Measurements from ENCODE around the gene TGIF2.
"Not testable (repeated sequence)": the region's sequence is repeated elsewhere in the genome, so short reads cannot be mapped to it uniquely, and the experiment has no call there.

TGIF2 gene

DNA sequence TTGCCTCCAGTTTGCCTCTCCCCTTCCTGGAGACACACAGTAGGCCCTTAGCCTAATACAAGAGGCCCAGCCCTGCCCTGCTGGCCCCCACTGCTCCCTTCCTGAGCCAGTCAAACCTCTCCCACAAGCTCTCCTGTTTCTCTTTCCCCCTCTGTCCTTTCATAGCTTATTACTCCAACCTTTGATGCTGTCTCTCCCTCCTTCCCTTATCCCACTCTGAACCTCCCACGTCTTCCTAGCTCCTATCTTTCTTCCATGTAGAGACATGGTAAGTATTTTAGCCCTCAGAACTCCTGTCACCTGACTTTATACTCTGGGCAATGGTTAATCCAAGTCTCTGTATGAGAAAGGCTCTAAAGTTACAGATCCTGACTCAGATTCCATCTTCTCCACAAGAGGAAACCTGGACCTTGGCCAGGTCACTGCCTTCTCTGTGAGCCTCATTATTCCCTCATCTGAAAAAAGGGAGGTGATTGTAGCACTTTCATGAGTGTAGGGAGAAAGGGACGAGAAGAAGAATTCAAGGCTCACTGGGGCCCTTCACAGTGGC is 6.7 kb downstream of the TGIF2 start:
- DNase-seq: no peak

DNA sequence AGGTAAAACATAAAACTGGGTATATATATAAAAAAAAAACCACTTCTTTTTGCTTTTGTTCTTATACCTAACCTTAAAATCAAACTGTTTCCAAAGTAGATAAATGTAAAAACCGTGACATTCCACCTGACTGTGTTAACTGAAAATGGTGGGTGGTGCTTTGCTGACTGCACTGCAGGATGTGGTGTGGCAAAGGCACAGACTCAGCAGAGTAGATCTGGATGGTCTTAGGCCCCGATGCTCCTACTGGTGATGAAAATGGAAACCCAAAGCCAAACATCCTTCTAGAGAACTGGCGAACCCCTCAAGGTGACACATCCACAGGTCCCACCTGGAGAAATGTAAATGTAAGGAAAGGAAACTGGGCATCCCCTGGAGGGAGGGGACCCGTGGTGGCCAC is 8.9 kb downstream of the TGIF2 start:
- no peak for DNase-seq

DNA sequence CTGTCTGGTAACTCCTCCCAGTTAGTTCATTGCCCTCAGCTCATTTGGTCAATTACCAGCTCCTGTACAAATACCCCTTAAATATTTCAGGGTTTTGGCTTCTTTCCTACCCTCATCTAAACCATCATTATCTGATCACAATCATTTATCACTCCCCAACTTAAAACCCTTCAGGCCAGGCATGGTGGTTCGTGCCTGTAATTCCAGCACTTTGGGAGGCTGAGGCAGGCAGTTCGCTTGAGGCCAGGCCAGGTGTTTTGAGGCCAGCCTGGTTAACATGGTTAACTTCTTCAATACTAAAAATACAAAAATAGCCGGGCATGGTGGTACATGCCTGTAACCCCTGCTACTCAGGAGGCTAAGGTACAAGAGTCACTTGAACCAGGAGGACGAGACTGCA is 9.4 kb downstream of the TGIF2 start:
- DNase-seq: no peak

DNA sequence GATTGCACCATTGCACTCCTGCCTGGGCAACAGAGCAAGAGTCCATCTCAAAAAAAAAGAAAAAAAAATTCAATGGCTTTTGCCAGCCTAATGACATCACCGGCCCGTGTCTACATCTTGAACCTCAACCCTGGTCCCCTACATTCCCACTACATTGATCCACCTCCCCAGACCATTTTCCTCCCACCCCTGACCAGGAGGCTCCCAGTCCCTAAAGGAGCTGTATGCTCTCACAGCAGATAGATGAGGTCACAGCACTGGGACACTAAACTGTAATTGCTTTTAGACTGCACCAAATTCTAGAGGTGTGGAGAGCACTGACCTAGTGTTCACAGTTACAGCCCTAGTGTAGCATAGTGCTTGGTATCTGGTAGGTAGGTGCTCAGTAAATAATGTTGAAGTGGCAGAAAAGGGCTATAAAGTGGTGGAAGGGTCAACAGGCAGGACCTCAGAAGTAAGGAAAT is 10.7 kb downstream of the TGIF2 start:
- DNase-seq: no peak

DNA sequence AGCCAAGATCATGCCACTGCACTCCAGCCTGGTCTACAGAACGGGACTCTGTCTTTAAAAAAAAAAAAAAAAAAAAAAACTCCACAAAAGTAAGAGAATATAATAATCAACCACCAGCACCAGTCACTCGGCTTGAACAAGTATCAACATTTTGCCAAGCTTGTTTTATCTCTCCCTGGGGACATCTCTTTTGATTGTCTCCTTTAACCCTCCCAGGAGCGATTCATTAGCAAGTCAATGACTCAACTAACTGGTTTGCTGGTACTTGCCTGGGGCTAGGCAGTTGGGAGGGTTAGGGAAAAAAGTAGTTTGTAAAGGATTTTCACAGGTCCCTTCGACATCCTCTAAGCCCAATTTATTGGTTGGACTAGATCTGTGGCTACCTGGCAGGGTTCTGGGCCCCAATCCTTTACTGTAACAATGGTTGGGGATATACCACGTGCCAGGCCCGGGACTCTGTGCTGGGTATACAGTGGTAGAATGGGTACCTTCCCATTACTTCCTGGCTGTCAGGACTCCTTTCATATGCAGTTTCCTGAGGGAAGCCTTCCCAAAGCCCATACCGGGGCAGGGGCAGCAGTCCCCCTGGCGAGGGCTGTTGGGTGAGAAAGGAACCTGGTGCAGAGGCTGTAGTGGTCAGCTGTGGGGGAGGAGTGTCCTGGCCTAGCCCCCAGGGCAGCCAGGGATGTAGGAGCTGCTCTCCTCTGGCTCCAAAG is 12.2 kb downstream of the TGIF2 start:
- no peak for DNase-seq

DNA sequence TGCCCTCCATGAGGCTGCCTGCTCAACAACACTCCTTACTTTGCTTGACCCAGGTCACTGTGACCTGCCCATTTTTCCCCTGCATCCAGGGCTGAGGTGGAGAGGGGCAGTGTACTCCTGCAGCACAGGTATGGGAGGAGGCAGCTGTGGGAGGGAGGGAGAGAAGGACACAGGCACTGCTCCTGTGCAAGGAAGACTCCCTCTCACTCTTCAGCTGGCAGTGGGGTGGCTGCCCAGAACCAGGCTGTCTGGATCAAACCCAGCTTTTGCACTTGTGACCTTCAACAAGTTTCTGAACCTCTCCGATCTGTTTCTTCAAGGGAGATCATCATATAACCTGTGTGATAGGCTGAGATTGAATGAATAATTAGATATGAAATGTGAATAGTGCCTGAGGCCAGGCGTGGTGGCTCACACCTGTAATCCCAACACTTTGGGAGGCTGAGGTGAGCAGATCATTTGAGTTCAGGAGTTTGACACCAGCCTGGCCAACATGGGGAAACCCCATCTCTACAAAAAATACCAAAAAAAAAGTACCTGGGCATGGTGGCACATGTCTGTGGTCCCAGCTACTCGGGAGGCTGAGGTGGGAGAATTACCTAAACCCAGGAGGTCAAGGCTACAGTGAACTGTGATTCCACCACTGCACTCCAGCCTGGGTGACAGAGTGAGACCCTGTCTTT is 14.1 kb downstream of the TGIF2 start:
- no peak for DNase-seq

DNA sequence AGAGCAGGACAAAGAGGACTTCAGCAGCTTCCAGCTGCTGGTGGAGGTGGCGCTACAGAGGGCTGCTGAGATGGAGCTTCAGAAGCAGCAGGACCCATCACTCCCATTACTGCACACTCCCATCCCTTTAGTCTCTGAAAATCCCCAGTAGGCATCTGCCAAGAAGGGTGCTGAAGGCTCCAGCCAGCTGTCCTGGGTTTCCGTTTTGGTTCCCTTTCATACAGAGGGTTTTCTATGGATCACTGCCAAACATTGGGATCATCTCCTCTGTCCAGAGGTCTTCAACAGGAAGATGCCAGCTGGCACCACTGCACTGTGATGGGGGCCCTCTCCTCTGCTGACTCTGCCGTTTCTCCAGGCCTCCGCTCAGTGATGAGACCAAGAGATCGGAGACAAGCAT is 17.9 kb downstream of the TGIF2 start:
- no peak for DNase-seq

DNA sequence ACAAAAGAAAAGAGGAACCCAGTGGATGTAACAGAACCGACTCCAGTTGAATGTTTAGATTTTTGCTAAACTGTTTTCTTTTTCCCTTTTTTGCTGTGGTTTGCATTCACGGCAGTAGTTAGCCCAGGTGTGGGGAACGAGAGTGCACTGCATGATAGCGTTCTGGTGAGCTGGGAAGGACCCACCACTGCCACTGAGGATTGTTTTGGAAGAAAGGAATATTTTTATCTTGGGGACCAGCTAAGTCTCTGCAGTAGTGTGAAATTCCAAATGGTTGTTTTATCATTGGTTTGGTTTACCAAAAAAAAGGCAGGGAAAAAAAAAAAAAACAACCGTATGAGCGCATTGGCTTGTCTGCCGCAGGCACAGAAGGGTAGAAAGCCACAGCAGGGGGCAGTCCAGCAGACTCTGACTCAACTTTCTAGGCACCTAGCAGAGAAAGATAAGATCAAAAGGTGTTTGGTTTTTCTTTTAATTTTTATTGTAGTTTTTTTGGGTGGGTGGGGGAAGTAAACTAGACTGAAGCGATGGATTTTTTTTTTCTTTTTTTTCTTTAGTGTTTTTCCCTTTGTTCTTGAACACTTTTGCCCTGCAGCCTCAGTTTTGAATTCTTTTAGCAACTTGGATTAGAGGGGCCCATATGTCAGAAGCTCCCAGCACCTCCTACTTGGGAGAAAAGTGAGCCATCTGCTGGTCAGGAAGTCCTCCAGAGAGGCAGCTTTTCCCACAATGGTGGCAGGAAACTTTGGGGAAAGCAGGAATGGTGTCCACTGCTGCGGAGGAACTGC is 18.7 kb downstream of the TGIF2 start:
- DNase-seq: peak; percentile 41

DNA sequence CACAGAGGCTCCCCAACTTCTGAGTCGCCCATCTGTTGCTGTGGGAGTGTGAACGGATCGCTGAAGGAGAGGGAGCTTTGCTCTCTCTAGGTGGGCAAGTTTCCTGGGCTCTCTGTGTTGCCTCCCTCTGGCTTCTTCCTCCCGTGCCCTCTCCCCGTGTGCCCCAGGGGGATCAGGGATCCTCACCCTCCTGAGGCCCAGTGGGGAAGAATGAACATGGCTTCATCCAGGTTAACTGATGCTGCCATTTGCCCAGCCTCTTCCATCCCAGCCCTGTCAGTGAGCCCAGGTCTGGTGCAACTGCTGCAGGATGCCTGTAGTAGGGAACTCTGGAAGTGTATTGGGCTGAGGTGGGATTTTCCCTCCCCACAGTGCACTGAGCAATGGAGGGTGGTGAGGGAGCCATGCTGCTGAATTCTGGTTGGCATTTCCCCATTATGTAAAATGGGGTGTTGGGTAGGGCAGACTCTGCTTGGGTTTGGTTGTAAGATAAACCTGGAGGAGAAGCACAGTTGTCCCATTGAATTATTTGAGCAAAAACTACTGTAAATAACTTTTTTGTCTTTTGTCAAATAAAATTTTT is 20.0 kb downstream of the TGIF2 start:
- DNase-seq: no peak

DNA sequence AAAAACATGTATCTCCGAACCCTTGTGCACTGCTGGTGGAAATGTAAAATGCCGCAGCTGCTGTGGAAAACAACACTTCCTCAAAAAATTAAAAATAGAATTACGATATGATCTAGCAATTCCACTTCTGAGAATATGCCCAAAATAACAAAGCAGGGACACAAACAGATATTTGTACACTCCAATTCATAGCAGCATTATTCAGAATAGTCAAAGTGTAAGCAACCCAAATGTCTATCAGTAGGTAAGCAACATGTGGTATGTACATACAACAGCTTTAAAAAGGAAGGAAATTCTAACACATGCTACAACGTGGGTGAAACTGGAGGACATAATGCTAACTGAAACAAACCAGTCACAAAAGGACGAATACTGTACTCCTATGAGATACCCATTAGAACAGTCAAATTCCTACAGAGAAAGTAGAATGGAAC is 26.5 kb downstream of the TGIF2 start:
- no peak for DNase-seq

DNA sequence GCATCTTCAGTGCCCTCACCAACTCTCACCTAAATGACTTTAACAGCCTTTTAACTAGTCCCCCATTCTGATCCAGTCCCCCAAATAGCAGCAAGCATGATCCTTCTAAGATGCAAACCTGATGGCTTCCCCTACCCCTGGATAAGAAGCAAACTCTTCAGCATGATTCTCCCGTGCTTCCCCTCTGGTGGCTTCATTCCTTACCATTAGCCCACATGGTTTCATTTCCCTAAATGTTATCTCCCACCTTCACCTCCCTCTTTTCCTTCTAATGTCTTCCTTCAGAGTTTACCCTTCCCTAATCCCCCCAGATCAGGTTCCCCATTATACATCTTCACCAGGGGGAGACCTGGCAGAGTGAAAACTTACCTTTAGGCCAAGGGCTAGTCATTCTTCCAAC is 28.1 kb downstream of the TGIF2 start:
- no peak for DNase-seq

DNA sequence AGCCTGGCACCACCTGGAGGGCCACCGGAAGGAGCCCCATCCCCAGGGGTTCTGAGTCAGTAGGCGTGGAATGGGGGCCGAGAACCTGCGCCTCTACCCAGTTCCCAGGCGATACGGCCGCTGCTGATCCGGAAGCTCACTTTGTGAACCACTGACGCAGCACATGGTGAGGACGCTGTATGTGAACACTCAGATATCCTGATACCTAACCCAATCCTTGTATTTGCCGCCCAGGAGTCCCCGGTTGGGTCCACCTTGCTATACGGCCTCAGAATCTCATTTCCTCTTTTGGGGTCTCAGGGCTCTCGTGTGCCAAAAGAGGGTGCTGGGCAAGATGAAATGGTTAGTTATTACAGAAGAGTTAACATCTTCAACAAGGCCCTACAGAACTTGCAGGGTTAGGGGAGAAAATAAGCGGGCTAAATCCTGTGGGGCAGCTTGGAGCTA is 31.6 kb downstream of the TGIF2 start:
- DNase-seq: peak; percentile 92

DNA sequence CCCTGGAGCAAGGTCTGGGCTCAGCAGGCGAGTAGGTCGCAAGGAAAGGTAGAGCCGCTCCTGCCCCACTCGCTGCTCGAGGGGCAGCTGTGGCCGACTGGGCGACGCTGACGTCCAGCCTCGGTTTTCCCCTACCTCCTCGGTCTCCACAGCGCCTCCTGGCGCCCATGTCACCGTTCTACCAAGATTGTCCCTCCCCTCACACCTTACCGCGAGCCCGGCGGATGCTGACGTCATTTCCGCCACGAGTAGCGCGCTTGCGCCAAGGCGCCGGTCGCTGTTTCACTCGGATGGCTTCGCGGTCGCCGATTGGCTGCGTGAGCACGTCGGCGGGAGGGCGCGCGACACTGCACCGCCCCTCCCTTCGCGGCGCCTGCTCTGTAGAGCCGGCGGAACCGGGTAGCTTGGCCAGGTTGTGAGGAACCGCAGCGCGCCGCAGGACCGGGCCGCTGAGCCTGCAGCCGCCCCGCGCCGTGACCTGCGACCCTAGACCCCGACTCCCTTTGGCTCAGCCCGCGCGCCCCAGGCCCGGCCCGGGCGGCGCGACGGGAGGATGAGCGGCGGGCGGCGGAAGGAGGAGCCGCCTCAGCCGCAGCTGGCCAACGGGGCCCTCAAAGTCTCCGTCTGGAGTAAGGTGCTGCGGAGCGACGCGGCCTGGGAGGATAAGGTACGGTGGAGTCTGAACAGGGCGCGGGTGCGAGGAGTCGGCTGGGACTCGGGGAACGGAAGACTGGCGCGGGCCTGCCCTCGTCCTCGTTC is 32.2 kb downstream of the TGIF2 start, which contains the start of gene RAB5IF:
TSS of gene RAB5IF (plus strand) at position 381 of the 759 bp plus-strand sequence. CDS start at position 554, 173 bp downstream.
- peak; percentile 100 for DNase-seq

DNA sequence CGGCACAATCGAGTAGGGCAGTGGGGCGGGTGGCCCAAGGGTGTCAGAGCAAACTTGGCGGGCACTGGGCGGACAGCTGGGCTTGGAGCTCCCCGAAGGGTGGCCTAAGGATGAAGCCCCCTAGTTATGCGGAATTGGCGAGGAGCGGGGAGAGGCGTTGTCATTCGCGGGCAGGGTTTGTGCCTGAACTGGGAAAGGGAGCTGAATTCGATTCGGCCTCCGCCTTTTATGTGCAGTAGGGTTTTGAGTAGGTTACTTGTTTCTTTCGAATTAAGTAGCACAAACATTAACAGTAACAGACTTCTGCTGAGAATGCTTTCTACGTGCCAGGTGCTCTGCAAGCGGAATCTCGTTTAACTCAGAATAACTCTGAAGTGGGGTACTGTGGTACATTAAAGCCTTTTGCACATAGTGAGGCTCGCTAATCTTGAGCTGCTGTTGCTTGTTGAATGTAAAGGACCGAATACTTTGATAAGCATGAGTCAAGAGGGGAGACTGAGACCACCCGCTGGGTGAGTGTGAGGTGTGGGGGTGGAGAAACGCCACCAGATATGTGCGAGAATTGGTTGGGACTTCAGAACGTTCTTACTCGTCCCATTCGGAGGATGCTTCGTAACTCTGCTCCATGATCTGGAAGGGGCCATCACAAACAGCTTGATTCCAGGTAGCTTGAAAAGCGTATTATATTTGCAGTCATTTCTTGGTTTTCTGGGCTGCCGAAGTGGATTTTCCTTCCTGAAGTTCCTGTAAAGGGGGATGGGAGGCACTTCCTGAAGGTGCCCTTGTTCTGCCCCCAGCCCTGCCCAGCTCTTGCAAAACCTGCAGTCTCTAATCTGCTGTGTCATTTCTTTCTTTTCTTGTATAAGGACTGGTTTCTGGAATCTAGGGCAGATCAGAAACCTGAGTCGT is 33.0 kb downstream of the TGIF2 start:
- peak; percentile 45 for DNase-seq

DNA sequence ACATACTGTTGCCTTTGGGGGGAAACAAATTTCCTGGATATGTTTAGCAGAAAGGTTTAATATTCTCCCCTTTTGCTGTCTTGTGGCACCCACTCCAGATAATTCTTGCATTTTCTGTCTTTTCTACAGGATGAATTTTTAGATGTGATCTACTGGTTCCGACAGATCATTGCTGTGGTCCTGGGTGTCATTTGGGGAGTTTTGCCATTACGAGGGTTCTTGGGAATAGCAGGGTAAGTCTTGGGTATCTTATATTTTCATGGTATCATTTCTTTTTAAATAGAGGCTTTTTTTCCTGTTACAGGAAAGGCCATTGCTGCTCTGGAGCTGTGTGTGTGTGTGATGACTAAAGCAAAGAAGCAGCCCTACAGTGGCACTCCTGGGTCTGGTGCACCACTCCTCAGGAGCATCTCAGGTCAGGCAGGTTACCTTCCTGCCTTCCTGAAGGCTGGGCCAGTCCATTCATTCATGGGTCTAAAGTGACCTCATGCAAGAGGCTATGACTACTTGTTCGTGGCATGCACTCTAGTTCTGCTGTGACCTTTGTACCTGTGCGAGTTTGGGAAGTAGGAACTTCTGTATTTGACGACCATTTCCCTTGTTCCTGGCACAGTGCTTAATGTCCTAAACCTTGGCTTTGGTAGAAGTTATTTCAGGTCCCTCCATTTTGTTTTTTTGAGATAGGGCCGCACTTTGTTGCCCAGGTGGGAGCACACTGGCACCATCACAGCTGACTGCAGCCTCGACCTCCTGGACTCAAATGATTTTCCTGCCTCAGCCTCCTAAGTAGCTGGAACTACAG is 34.4 kb downstream of the TGIF2 start:
- DNase-seq: peak; percentile 34

DNA sequence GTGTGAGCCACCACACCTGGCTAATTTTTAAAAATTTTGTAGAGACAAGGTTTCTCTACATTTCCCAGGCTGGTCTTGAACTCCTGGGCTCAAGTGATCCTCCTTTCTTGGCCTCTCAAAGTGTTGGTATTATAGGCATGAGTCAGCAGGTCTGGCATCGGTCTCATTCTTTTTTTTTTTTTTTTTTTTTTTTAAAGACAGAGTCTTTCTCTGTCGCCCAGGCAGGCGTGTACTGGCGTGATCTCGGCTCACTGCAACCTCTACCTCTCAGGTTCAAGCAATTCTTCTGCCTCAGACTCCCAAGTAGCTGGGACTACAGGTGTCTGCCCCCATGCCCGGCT is 35.0 kb downstream of the TGIF2 start:
- DNase-seq: not testable (repeated sequence)

DNA sequence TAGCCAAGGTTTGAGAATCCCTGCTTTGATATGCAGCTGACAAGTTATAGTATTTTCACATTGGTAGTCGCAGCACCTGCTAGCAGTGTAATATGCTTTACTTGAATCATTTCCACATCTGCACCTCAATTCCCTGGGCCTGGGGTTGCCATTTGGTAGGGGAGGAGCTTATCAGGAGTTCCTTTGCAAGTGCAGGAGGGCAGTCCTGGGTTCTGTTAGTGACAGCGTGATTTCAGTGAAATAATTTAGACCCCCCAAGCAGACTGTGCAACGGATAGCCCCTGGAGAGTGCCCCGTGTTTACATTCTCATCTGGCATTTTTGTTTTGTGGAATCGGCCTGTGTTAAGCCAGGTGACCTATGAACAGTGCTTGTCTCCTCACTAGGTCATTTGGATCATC is 38.2 kb downstream of the TGIF2 start:
- no peak for DNase-seq

DNA sequence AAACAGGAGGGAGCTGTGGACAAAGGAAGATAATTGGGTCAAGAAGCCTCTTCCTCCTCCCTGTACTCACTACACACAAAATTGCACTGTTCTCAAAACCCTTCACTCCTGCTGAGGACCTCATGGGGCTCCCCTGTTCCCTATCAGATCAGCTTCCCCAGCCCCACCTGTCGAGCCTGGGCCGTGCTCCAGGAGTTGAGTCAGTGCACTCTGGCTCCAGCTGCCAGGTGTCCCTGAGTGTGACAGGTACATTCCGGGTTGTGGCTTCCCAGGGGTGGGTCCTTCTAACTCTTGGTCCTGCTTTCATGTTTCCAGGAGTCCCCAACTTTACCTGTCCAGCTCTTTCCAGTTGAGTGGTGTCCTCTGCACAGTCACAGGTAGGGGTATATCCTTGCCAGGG is 40.6 kb downstream of the TGIF2 start:
- peak; percentile 96 for DNase-seq

DNA sequence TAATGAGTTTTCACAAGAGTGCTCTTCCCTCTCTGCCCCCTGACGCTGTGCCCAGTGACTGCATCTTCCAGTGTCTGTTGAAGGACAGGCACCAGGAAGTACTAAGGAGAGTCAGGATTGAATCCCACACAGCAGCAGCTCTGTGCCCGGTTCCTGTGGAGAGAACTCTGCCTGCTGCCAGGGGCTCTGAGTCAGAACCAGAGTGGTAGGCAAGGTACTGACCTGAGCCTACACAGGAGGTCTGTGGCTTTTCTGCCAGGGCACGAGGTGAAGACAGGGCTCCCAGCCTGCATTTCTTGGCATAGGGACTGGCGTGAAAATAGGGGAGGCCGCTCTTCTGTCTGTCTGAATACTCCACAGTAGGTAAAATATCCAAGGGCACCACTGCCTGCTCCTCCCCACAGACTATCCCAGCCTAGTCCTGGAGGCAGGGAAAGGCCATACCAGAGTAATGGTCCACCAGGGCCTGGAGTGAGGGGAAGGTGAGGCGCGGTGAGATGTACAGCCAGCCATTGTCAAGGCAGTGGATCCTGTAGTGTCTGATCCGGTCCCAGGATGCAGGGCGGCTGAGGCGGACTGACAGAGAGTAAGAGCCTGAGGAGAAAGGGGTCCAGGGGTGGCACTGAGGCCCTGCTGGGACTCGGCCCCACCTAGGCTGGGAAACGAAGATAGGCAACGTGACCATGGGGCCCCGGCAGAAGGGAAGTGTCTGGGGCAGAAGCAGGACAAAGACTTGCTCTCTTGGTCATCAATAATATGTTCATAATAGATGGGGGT is 41.6 kb downstream of the TGIF2 start:
- DNase-seq: peak; percentile 66

Data from DMS53 (cell line).